Measurements from ENCODE around the gene SPATA13.

The SPATA13 gene

DNA sequence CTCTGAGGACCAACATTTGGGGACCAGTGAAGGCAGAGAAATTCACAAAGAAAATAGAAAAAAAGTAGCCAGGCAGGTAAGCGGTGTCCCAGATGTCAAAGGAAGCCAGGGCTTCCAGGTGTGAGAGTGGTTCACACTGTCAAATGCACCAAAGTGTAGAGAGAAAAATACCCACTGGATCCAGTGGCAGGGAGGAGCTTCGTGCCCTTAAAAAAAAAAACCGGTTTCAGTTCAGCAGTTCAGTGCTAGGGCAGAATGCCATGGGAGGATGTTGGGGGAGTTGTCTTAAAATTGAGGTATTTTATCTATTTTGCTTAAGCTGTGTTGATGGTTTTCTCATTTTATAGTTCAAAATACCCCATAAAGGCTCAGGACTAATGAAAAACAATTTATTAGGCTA lies 101.0 kb downstream of the SPATA13 start:
- peak in 1 of 2 experiments; percentile 26 for DNase-seq

DNA sequence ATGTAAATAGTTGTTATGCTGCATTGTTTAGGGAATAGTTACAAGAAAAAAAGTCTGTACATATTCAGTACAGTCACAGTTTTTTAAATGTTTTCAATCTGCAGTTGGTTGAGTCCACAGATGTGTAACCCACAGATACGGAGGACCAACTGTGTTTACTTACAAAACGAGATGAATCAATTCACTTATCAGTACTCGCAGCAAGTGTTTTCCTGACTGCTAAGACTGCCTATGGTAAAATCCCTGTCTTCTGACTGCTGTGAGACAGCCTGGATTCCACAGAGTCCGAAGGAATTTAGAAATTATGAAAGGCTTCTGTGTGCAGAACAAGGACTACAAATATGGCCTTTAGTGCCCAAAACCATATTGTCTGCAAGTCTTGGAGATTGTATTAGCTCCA lies 103.1 kb downstream of the SPATA13 start:
- no peak for DNase-seq

DNA sequence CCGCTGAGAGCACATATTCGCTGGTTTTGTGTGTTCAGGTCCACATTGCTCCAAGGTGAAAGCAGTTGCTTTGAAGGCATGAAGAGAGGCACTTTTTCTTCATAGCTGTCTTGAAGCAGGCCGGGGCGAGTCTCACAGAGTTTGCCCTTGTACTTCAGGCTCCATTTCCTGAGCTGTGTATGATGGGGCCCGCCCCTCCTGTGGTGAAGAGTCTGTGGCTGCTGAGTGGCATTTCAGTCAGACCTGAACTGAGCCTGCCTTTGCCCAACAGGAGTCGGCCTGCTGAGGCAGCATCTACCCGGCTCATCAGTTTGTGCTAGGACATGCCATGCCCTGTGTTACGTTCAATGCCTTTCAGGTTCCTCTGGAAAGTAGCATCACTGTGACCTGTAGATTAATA lies 104.5 kb downstream of the SPATA13 start:
- DNase-seq = peak; percentile 82 to 85

DNA sequence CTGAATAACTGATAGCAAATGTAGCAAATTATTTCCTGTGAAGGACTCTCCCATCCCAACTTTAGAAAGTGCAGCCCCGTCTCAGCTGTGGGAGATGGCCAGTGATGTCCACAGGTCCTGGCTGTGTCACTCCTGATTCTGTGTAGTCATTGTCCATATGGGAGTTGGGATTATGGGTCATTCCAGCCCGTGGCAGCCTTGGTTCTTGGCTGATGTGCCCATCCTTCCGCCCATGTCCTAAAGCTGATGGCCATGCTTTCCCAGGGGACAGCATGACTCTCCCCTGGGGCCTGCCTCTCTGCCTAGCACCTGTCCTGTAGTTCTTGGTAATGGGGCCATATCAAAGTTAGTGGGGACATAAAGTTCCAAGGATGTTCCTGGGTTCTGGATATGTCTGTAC lies 104.9 kb downstream of the SPATA13 start:
- DNase-seq = peak; percentile 17 to 18

DNA sequence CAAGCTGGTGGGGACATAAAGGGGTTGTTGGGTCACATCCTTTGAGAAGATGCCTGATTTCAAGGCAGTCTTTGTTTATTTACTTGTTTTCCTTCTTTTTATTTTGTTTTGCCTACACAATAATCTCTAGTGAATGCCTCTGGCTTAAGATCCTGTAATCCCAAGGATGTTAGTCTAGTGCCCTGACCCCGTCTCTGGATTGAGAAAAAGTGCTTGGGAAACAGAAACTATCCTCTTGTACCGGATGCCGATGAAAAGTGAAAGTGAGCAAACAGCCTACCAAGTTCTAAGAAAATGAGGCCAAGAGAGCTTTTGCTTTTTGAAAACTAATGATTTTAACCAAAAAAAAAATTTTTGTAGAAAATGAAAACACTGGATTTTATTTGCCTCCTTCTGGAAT lies 106.8 kb downstream of the SPATA13 start:
- no peak for DNase-seq

DNA sequence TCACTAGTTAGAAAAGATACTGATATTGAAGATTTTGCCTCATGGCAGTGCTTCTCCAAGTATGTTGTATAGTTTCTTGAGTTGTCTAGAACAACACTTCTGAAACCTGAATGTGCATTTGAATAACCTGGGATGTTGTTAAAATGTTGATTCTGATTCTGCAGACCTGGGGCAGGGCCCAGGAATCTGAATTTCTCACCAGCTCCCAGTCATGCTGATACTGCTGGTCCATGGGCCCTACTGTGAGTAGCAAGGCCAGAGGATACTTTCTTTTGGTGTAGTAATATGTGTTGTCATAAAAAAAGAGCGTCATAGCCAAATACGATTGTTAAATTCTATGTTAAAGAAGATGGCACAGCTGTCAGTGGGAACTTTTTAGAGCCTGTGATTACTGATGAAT lies 107.3 kb downstream of the SPATA13 start:
- DNase-seq = peak in 1 of 2 experiments; percentile 25

DNA sequence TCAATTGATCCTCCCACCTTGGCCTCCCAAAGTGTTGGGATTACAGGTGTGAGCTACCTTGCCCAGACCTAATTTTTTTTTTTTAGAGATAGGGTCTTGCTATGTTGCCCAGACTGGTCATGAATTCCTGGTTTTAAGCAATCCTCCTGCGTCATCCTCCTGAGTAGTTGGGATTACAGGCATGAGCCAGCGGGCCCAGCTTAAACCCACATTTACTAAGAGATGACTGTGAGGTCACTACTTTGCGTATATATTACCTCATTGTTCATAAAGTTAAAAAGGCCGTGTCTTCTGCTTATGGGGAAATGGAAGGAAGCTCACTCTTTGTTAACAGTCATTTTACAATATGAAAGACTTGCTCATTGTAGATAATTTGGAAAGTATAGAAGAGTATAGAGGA lies 109.3 kb downstream of the SPATA13 start:
- peak; percentile 17 to 18 for DNase-seq

DNA sequence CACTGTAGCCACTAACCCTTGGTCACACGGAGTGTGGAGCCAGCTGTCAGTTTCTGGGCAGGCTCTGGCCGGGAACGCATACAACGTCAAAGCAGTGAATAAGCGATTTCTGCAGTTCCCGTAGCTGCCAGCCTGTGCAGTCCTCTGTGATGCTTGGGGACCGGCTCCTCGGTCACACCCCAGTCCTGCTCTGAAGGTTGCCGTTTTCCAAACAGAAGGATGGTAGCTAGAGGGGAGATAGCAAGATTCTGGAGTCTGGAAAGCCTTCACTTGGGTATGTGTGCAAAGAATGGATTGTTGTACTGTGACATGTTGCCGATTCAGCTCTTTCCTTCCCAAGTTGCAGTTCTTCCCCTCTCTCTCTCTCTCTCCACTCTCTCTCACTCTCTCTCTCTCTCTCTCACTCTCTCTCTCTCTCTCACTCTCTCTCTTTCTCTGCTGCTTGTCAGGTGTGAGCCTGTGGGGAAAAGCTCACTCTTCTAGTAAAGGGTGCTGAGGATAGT lies 110.2 kb downstream of the SPATA13 start:
- DNase-seq = peak; percentile 67 to 74

DNA sequence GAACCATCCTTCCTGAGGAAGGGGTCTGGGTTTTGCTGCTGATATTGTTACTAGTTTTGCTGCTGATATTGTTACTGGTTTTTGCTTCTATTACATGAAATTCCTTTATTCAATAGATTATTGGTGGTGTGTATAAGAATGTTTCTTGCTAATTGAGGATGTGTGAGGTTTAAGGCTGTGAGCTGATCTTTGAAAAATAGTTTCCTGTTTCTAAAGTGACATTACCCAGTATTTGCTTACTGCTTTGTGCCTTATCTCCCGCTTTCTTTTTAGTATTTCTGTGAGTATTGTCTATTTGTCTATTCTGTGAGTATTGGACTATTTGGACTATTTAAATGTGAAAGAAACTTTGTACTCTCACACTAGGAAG lies 110.7 kb downstream of the SPATA13 start:
- no peak for DNase-seq

DNA sequence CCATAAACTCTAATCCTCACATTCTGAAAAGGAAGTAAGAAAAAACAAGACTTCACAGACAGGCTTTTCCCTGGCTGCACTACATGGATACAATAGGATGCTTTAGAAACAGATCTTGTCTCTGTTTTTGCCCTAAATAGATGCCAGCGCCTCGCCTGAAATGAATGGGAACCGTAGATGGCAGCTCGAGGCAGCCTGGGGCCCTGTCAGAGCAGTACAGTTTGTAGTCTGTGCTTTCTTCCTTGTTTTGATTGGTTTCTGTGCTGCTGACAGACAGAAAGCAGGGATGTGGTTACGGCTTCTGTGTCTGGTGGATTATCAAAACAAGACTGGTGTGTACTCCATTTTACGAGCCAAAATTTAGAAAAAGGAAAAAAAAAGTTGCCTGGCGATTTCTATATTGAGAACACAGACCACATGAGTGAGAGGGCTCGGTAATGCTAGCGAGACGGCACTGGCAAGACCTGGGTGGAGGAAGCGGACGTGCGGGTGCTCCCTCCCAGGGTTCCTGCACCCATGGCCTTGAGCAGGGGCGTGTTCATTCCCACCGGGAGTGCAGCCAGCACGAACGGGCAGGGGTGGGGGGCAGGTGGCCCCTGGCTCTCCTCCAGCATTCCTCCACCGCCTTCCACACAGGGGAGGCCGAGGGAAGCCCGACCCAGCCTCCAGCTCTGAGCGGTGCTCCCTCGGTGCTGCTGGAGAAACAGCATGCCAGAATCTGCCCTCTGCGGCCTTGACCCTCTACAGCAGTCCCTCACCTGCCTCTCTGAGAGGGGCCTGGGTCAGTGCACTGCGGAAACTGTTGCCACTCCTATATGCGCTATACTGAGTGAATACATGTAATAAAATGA lies 111.3 kb downstream of the SPATA13 start:
- peak; percentile 59 to 64 for DNase-seq

DNA sequence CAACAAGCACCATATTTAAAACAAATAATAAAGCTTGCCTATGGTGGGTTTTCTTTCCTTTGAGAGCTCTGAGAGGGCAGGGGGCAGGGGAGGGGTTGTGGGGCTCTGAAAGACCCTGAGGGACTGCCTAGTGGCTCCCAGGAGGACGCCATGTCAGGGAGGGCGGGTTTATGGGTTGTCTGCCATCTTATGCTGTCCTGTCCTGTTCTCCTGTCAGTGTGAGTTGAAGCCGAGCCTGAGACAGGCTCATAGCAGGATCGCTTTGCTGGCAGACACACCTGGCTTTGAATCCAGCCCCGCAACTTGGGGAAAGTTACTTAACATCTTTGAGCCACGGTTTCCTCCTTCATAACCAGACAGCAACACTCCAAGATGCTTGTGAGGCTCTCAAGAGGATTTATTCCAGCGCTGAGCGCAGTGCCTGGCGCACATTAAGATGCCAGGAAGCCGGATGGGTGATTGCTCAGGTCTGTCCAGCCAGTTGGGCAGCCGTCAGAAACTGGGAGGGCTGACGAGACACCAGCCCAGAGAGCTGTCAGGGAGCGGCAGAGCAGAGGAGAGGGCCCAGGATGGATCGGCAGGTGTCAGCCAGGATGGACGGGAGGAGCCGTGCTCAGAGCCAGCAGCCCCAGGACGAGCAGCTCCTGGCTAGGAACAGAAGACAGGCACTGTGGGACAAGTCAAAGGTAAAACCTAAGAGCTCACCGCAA lies 112.1 kb downstream of the SPATA13 start:
- DNase-seq = peak; percentile 37 to 38

DNA sequence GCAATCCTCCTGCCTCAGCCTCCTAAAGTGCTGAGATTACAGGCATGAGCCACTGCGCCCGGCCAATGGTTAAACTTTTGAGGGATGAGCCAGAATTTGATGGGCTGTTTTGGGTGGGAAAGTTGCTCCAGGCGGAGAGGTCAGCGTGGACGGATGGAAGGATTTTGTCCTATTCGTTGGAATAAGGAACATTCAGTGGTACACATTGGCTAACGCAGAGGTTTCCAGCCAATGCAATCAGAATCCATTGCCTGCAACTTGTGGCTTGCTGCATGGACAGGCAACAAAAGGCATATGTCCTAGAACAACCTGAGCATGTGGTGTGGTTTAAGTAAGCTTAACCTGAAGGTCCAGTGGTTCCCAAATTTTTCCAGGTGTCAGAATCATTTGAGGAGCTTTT lies 113.4 kb downstream of the SPATA13 start:
- no peak for DNase-seq

DNA sequence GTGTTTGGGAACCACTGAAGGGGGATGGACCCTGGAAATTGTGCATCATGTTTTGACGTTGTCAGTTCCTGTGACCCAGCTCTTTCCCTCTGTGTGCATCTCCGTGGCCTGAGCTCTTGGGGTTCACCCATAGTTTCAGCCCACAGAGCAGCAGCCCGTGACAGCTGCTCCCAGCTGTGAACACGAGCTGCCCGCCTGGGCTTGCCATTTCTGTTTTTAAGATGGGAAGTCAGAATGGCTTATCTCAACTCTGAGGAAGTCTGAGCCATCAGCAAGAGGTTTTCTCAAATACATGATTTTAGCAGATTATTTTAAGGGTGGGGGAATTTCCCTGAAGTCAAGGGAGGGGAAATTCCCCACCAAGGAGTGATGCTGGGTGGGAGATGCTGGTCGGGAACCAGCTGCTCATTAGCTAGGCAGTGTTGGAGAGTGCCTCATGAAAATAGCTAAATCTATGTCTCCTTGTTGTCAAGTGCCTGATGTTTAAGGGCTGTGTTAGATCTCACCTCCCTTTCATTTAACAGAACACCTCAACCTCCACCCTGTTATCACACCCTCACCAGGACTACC lies 114.0 kb downstream of the SPATA13 start:
- DNase-seq = peak; percentile 72 to 78

DNA sequence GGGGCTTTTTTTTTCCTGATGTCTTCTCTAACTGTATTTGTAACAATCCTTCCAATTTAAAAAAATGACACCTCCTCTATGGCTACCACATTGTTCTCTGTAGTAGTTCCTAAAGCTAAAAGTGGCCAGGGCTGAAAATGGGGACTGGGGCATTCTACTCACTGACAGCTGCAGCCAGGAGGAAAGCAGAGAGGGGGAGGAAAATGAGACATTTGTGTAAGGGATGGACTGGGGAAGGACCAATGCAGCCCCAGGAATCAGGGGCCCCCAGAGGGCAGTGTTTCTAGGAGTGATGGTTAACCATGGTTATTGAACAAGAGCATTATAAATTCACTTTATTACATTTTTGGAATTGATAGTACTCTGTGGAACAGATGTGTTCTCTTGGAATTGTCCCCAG lies 114.5 kb downstream of the SPATA13 start:
- DNase-seq = peak in 1 of 2 experiments; percentile 18

DNA sequence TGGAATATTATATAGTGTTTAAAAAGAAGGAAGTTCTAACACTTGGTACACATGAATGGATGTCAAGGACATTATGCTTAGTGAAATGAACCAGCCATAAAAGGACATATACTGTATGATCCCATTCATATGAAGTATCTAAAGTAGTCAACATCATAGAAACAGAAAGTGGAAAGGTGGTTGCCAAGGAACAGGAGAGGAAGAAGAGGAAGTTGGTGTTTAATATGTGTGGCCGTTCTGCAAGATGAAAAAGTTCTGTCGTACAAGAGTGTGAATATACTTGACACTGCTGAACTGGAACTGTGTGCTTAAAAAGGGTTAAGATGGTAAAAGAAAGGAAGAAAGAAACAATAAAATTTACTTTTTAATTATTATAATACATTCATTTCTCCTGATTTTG lies 115.8 kb downstream of the SPATA13 start:
- no peak for DNase-seq

DNA sequence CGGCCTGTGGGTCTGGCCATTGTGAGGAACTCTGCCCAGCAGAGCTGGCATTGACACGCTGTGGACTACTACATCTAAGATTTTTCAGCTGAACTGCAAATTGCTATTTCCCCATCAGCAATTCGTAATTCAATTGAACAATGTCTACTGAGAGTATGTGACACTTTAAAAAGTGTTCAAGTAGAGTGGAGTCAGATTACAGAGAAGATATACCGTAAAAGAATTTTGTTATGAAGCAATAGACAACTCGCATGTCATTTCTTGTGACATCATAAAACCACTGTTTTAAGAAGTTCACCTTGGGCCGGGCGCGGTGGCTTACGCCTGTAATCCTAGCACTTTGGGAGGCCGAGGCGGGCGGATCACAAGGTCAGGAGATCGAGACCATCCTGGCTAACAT lies 116.3 kb downstream of the SPATA13 start:
- DNase-seq = no peak

DNA sequence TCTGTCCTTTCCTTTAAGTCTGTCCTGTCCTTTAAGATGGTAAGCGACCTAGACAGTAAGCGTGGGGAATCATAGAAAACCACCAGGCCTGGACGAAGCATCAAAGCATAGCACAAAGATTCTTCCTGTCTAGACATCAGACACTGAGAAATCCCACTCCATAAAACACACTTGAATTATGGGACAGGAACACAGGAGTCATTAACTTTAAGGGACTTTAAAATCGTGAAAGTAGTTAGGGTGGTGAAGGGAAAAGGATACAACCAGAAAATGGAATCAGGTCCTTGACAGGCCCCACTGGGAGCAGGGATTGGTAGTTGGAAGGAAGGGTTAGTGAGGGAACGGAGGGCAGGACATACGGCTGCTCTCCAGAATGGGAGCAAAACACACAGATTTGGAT lies 117.2 kb downstream of the SPATA13 start:
- DNase-seq = no peak

DNA sequence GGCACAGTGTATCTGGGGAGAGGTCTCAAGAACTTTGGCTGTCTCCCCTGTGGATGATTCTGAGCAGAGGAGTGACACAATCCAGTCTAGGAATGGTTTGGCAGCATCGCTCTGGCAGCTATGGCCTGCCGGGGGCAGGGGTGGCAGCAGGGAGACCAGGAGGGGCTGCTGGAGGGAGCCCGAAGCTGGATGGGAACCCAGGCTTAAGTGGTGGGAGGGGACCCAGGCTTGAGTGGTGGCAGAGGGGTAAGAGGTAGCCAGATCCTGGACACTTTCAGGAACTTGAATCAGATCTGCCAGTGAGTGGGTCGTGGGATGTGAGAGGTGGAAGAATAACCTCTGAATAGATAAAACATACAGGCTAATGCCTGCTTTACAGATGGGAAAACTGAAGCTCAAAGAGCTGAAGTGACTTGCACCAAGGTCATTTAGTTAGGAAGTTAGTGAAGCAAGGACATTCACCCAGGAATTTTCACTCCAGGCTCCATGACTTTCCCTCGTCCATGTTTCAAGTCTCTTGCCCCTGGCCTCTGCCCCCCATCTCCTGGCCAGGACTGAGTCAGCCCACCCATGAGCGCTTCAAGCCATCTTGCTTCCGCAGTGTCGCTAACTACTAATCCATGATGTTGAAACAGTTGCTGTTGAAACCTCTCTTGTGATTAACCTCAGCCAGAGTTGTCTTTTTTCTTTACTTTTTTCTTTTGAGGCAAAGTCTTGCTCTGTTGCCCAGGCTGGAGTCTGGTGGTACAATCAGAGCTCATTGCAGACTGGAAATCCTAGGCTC lies 119.0 kb downstream of the SPATA13 start:
- DNase-seq = no peak

DNA sequence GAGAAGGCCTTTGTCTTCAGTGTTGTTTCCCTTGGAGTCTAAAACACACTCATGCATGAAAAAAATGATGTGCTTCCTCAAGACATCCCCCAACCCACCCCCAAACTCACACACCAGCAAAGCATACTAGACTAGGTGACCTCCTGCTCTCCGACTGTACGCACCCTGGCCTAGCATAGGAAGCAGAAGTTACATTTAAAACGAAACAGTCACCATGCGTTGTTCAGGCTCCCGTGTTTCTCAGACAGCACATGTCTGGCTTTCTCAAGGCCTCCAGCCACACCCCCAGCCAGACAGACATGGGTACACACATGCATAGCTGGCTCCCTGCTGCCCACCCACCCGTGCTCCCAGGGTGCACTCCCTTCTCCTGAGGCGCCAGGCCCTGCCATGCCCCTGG lies 120.2 kb downstream of the SPATA13 start:
- no peak for DNase-seq

DNA sequence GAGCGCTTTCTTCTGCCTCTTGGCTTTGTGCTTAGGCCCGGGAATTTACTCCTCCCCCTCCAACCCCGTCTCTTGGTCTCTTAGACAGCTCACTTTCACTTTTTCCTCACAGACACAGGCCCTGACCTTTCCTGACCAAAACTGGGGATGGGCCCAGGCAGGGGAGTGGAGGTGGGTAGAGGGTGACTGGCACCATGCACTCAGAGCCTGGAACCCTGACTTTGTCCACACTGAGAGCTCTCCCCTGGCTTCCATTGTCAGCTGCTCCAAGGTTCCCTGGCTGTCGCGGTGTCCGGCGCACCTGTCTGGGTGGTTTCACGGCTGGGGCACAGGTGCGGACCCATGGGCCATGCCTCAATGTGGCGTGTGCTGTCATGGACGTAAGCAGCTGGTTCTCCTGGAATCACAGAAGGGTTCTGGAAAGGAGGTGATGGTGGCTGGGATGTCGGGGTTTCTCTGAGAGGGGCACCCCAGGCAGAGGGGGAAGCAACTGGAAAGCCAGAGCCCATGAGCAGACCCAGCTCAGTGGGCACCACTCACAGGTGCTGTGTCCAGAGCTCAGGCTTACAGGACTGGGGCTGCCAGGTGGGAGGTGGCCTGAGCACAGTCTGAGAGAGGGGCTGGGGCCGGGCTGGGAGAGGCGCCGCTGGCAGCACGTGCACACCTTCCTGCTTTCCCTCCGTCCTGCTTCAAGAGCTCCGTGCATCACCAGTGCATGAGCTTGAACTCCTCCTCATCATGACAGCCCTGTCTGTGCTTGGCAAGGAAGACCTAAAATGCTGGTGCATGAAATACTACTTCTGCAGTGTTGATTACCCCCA lies 120.9 kb downstream of the SPATA13 start:
- DNase-seq = no peak

DNA sequence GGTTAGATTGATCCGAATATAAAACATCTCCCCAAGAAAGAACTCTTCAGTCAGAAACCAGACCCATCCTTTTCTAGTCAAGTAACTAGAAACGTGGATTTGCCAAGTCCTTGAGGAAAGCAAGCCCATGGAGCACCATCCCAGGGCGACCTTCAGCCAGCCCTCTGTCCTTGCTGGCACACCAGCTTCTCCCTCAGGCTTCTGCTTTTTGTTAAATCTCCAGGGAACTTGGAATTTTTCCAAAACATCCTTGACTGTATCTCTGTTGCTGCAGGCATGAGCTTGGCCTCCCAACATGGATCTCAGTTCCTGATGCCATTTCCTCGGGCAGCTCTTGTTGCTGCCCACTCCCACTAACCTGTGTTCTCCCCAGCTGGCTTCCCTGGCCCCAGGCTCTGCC lies 121.7 kb downstream of the SPATA13 start:
- DNase-seq = no peak

Measured in activated T-cell treated with anti-CD3 and anti-CD28 coated beads, Interleukin-2, amount 50 U/mL, for 48 hours (primary cell).